SW480 (cell line): ENCODE data around the gene ISG20.
"Not testable (repeated sequence)": the region's sequence is repeated elsewhere in the genome, so short reads cannot be mapped to it uniquely, and the experiment has no call there.

ENCODE experiments used
- DNase-seq: peaks from one replicate; pipeline ENCODE4 v3.0.0-alpha.2; 2016; ENCODE audit warnings: low spot score

The ISG20 gene

GRCh38 chr15:88636050-88636449 is 2.8 kb upstream of the ISG20 start:
- peak; percentile 79 for DNase-seq

GRCh38 chr15:88636654-88637053 is 2.2 kb upstream of the ISG20 start:
- DNase-seq: no peak

- DNase-seq: no peak
Observed at GRCh38 chr15:88637436-88637835, 1.4 kb upstream of the ISG20 start.

- no peak for DNase-seq
Observed at GRCh38 chr15:88637841-88638625, 783 bp upstream of the ISG20 start.

GRCh38 chr15:88641959-88642452 is 3.2 kb downstream of the ISG20 start:
- DNase-seq: no peak

- not testable (repeated sequence) for DNase-seq
Observed at GRCh38 chr15:88642514-88642913, 3.7 kb downstream of the ISG20 start.

- no peak for DNase-seq
Observed at GRCh38 chr15:88644741-88645140, 5.9 kb downstream of the ISG20 start.

GRCh38 chr15:88645171-88646087 is 6.6 kb downstream of the ISG20 start:
- DNase-seq: no peak

- DNase-seq: no peak
Observed at GRCh38 chr15:88646088-88646405, 7.2 kb downstream of the ISG20 start.

- no peak for DNase-seq
Observed at GRCh38 chr15:88646951-88647350, 8.1 kb downstream of the ISG20 start.

- no peak for DNase-seq
Observed at GRCh38 chr15:88647351-88648105, 8.7 kb downstream of the ISG20 start.

GRCh38 chr15:88648357-88649214 is 9.8 kb downstream of the ISG20 start:
- peak; percentile 29 for DNase-seq

- DNase-seq: peak; percentile 75
Observed at GRCh38 chr15:88649286-88649733, 10.5 kb downstream of the ISG20 start.

GRCh38 chr15:88649753-88650551 is 11.1 kb downstream of the ISG20 start:
- DNase-seq: no peak

GRCh38 chr15:88650556-88650955 is 11.7 kb downstream of the ISG20 start:
- no peak for DNase-seq

GRCh38 chr15:88651136-88651732 is 12.4 kb downstream of the ISG20 start:
- no peak for DNase-seq

- no peak for DNase-seq
Observed at GRCh38 chr15:88651971-88652370, 13.2 kb downstream of the ISG20 start.

- no peak for DNase-seq
Observed at GRCh38 chr15:88652456-88653199, 13.8 kb downstream of the ISG20 start.
